Fibroblast of villous mesenchyme (primary cell): ENCODE data around the gene NFATC4. TPM values are rescaled to one million over a fixed set of nuclear protein-coding genes. Genes with fewer than 3 reads are reported as not detected.

ENCODE experiments used
- DNase-seq: peaks from one replicate; pipeline ENCODE4 v3.0.0-alpha.2; 2010; ENCODE audit warnings: low read depth
- H3K4me3 ChIP-seq: 2 replicates; pipeline ENCODE4 v1.5.1; 2011; ENCODE audit warnings: low read depth, mild to moderate bottlenecking, low read length
- total RNA-seq: library from RNA; depleted of rRNA; stranded (reverse); fragments of >200 nt; gene quantifications from 2 replicates; pipeline ENCODE4 v1.2.3, GENCODE V29; 2012
- TF ChIP-seq, protein P1 (sequence below): IDR thresholded peaks from 2 replicates; pipeline ENCODE4 v1.5.1; 2012; ENCODE audit warnings: low read depth, mild to moderate bottlenecking, low read length; ENCODE audit not compliant: insufficient read depth

NFATC4 gene
- total RNA-seq, 1 donor: 68.2 TPM

DNA sequence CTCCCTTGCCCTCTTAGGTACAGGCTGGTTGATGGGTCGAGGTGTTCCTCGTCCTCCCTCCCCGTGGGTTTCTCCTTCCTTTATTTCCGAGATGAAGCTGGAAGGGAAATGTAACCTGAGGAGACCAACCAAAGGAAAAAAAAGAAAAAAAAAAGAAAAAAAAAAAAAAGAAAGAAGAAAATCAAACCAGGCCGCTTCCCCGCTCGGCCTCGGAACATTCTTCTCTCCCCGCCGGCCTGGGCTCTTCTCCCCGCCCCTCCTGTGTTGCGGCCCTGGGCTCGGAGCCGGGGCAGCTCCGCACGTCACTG, 1.6 kb upstream of the NFATC4 start:
- DNase-seq: no peak
- peak overlapping the region; percentile 96 for H3K4me3 ChIP-seq
- TF ChIP-seq, protein P1, sequence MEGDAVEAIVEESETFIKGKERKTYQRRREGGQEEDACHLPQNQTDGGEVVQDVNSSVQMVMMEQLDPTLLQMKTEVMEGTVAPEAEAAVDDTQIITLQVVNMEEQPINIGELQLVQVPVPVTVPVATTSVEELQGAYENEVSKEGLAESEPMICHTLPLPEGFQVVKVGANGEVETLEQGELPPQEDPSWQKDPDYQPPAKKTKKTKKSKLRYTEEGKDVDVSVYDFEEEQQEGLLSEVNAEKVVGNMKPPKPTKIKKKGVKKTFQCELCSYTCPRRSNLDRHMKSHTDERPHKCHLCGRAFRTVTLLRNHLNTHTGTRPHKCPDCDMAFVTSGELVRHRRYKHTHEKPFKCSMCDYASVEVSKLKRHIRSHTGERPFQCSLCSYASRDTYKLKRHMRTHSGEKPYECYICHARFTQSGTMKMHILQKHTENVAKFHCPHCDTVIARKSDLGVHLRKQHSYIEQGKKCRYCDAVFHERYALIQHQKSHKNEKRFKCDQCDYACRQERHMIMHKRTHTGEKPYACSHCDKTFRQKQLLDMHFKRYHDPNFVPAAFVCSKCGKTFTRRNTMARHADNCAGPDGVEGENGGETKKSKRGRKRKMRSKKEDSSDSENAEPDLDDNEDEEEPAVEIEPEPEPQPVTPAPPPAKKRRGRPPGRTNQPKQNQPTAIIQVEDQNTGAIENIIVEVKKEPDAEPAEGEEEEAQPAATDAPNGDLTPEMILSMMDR: no peak

DNA sequence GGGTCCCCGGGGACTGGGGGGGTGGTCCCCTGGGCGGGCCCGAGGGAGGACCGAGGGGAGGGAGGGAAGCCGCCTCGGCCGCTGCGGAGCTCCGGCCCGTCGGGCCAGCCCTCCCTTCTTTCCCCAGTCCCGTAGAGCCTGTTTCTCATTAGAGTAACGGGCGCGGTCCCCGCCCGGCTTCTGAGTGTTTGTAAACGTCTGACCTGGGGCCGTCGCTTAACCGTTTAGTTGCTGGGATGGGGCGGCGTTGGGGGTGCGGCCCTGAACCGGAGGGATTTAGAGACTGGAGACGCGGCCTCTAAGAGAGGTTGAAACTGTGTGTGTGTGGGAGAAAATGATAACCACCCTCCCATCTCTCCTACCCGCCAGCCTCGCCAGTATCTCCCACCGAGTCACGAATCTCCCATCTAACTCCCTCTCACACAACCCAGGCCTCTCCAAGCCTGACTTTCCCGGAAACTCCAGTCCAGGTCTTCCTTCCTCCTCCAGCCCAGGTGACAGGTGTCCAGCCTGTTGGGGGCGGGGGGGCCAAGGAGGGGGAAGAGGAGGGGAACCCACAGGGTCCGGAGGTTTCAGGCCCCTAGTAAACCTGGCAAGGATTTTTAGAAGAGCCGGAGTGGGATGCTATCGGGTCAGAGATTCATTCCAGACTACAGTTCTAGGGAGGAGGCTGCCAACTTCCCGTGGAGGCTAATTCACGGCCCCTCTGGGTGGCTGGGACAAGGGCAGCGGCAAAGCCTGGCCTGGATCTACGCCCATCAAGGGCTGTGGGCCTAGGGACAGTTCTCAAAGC, 1.1 kb upstream of the NFATC4 start:
- peak overlapping the region; percentile 96 for H3K4me3 ChIP-seq
- DNase-seq: peak; percentile 96
- TF ChIP-seq, protein P1: no peak

GRCh38 chr14:24368212-24368561, 203 bp downstream of the NFATC4 start:
- TF ChIP-seq, protein P1: no peak
- no peak for DNase-seq
- H3K4me3 ChIP-seq: peak overlapping the region; percentile 96

- peak; percentile 72 for DNase-seq
- TF ChIP-seq, protein P1: no peak
- peak overlapping the region; percentile 96 for H3K4me3 ChIP-seq
Measured at GRCh38 chr14:24368562-24369252, 723 bp downstream of the NFATC4 start.

DNA sequence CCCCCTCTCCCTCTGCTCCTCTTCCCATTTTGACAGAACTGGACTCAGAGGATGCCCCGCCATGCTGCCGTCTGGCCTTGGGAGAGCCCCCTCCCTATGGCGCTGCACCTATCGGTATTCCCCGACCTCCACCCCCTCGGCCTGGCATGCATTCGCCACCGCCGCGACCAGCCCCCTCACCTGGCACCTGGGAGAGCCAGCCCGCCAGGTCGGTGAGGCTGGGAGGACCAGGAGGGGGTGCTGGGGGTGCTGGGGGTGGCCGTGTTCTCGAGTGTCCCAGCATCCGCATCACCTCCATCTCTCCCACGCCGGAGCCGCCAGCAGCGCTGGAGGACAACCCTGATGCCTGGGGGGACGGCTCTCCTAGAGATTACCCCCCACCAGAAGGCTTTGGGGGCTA, 1.5 kb downstream of the NFATC4 start:
- no peak for DNase-seq
- TF ChIP-seq, protein P1: no peak
- peak overlapping the region; percentile 96 for H3K4me3 ChIP-seq

GRCh38 chr14:24369907-24370687, 2.1 kb downstream of the NFATC4 start:
- DNase-seq: no peak
- TF ChIP-seq, protein P1: no peak
- H3K4me3 ChIP-seq: no peak overlapping the region
